ENCODE measurements around the gene CHAC2.

CHAC2 gene

DNA sequence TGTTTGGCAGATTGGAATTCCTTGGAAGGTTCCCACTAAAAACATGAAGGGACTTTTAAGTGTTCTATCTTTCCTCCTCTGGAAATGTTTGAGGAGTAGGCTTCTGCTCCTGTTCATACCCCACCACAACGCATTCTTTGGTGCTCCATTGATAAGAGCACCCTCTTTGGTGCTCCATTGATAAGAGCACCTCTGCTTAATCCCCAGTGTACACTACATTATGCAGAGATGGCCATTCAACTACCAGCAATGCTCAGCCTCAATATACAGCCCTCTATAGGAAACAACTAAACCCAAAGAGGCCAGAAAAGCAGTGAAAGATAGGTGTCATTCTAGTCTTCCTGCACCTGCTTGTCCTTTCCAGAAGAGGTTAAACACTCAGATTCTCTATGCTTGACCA lies 1.8 kb upstream of the CHAC2 start:
- TF ChIP-seq, protein P1, sequence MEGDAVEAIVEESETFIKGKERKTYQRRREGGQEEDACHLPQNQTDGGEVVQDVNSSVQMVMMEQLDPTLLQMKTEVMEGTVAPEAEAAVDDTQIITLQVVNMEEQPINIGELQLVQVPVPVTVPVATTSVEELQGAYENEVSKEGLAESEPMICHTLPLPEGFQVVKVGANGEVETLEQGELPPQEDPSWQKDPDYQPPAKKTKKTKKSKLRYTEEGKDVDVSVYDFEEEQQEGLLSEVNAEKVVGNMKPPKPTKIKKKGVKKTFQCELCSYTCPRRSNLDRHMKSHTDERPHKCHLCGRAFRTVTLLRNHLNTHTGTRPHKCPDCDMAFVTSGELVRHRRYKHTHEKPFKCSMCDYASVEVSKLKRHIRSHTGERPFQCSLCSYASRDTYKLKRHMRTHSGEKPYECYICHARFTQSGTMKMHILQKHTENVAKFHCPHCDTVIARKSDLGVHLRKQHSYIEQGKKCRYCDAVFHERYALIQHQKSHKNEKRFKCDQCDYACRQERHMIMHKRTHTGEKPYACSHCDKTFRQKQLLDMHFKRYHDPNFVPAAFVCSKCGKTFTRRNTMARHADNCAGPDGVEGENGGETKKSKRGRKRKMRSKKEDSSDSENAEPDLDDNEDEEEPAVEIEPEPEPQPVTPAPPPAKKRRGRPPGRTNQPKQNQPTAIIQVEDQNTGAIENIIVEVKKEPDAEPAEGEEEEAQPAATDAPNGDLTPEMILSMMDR (IDR thresholded peaks at IDR 0.05; ENCODE audit: low read depth, low read length): no peak
- H3K9me3 ChIP-seq (ENCODE audit: severe bottlenecking): no peaks in the 10 kb centered on the region

DNA sequence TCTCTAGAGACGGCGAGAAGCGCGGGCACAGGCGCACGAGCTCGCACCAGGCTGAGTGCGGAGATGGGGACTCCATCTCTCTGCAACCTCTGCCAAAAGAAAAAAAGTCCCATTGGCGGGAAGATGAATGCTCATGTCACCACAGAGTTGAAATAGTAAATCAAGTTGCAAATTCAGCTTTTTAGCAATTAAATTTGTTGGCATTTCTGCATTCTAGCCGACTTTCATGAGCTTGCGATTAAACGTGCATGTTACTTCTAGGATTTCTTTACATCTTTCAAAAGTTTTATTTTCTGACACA lies 588 bp downstream of the CHAC2 start:
- no peaks in the 10 kb centered on the region for H3K9me3 ChIP-seq (ENCODE audit: severe bottlenecking)
- H3K36me3 ChIP-seq: peaks cover 33% of the 10 kb centered on the region
- TF ChIP-seq, protein P1 (IDR thresholded peaks at IDR 0.05; ENCODE audit: low read depth, low read length): no peak
- no peak for DNase-seq
- H3K27ac ChIP-seq: peak overlapping the region; percentile 90
- H3K4me3 ChIP-seq (ENCODE audit: low read depth, low read length): peak overlapping the region; percentile 96
- no peaks in the 10 kb centered on the region for H3K27me3 ChIP-seq (ENCODE audit: insufficient read depth, low read depth, severe bottlenecking)

More for the DNA sequence above, 1.8 kb upstream of the CHAC2 start:
- H3K27me3 ChIP-seq (ENCODE audit: insufficient read depth, low read depth, severe bottlenecking): no peaks in the 10 kb centered on the region
- no peak overlapping the region for H3K4me3 ChIP-seq (ENCODE audit: low read depth, low read length)
- H3K27ac ChIP-seq: no peak overlapping the region
- DNase-seq: no peak
- peaks cover 39% of the 10 kb centered on the region for H3K36me3 ChIP-seq

GRCh38 chr2:53769318-53769945 lies 1.8 kb downstream of the CHAC2 start:
- TF ChIP-seq, protein P1 (IDR thresholded peaks at IDR 0.05; ENCODE audit: low read depth, low read length): no peak
- no peaks in the 10 kb centered on the region for H3K9me3 ChIP-seq (ENCODE audit: severe bottlenecking)

GRCh38 chr2:53770264-53770663 lies 2.7 kb downstream of the CHAC2 start:
- Histone ChIP-seq H3K4me3 (ENCODE audit: low read depth, low read length) (no peak overlapping the region), H3K36me3 (peaks cover 34% of the 10 kb centered on the region), H3K9me3 (ENCODE audit: severe bottlenecking) (no peaks in the 10 kb centered on the region), H3K27ac (no peak overlapping the region), H3K27me3 (ENCODE audit: insufficient read depth, low read depth, severe bottlenecking) (no peaks in the 10 kb centered on the region)
- DNase-seq: no peak
- TF ChIP-seq, protein P1 (IDR thresholded peaks at IDR 0.05; ENCODE audit: low read depth, low read length): no peak

More at GRCh38 chr2:53769318-53769945, 1.8 kb downstream of the CHAC2 start:
- no peak overlapping the region for H3K4me3 ChIP-seq (ENCODE audit: low read depth, low read length)
- H3K27ac ChIP-seq: no peak overlapping the region
- DNase-seq: no peak
- peaks cover 36% of the 10 kb centered on the region for H3K36me3 ChIP-seq
- H3K27me3 ChIP-seq (ENCODE audit: insufficient read depth, low read depth, severe bottlenecking): no peaks in the 10 kb centered on the region

DNA sequence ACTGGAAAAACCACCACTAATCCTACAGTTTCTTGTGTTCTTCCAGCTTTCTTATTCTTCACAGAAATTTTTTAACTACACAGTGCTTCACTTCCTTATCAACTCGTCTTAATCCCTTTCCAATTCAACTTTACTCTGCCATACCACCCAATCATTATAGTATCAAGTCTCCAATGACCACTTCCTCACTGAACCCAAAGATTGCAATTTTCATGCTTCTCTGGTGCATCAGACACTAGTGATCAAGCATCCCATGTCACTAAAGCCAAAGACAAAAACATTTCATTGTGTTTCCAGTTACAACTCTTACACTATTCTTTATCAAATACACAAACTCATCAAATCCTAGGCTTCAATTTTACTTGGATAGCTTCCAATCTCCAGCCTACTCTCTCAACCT lies 9.5 kb downstream of the CHAC2 start:
- no peak overlapping the region for H3K4me3 ChIP-seq (ENCODE audit: low read depth, low read length)
- no peaks in the 10 kb centered on the region for H3K27me3 ChIP-seq (ENCODE audit: insufficient read depth, low read depth, severe bottlenecking)
- no peak for DNase-seq
- no peaks in the 10 kb centered on the region for H3K9me3 ChIP-seq (ENCODE audit: severe bottlenecking)
- TF ChIP-seq, protein P1 (IDR thresholded peaks at IDR 0.05; ENCODE audit: low read depth, low read length): no peak
- H3K36me3 ChIP-seq: peaks cover 59% of the 10 kb centered on the region
- H3K27ac ChIP-seq: no peak overlapping the region

- no peaks in the 10 kb centered on the region for H3K9me3 ChIP-seq (ENCODE audit: severe bottlenecking)
- H3K36me3 ChIP-seq: peaks cover 48% of the 10 kb centered on the region
- TF ChIP-seq, protein P1 (IDR thresholded peaks at IDR 0.05; ENCODE audit: low read depth, low read length): no peak
- H3K4me3 ChIP-seq (ENCODE audit: low read depth, low read length): no peak overlapping the region
- DNase-seq: no peak
- no peak overlapping the region for H3K27ac ChIP-seq
- H3K27me3 ChIP-seq (ENCODE audit: insufficient read depth, low read depth, severe bottlenecking): no peaks in the 10 kb centered on the region
These were observed 11.0 kb downstream of the CHAC2 start for GRCh38 chr2:53778536-53779162.
